ENCODE results near the gene CLEC2L.
"Not testable (repeated sequence)": the region's sequence is repeated elsewhere in the genome, so short reads cannot be mapped to it uniquely, and the experiment has no call there.

CLEC2L gene

DNA sequence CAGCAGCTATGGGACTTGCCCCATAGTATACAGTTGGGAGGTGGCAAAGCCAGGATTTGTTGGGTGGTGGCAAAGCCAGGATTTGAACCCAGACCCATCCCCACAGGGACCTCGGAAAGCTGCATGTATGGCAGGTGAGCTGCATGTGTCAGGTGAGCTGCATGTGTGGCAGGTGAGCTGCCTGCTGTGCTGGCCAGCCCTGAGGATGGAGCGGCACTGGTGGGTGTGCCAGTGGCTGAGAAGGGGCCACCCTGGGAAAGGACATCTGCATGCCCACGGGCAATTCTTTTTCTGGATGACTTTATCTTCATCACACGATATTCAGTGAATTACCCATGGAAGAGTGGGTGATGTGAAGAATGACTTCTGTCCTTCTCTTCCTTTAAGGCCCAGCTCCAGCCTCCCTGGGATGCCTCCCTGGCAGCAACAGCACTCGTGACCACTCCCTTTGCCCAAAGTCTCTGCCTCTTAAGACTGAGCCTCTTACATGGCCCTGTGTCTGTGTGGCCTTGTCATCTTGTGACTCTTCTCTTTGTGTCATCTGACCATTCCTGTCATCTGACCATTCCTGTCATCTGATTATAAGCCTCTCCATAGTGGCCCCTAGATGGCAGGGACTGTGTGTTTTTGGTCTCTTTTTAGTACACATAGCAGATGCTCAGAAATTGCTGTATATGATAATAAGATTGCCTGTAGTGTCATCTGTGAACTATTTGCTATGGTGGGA, 25.0 kb downstream of the CLEC2L start:
- in situ Hi-C loops (cut with HindIII; ENCODE audit: low sequenced_read_pairs), result no loop called here

DNA sequence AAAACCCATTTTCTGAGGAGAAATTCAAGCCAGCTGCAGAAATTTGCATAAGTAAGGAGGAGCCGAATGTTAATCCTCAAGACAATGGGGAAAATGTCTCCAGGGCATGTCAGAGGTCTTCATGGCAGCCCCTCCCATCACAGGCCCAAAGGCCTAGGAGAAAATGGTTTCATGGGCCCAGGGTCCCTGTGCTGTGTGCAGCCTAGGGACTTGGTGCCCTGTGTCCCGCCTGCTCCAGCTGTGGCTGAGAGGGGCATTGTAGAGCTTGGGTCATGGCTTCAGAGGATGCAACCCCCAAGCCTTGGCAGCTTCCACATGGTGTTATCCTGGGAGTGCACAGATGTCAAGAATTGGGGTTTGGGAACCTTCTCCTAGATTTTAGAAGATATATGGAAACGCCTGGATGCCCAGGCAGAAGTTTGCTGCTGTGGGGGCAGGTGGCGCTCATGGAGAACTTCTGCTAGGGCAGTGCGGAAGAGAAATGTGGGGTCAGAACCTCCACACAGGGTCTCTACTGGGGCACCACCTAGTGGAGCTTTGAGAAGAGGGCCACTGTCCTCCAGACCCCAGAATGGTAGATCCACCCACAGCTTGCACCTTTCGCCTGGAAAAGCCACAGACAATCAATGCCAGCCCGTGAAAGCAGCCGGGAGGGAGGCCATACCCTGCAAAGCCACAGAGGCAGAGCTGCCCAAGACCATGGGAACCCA, 30.7 kb downstream of the CLEC2L start:
- in situ Hi-C loops (cut with HindIII; ENCODE audit: low sequenced_read_pairs), result not testable (repeated sequence)

DNA sequence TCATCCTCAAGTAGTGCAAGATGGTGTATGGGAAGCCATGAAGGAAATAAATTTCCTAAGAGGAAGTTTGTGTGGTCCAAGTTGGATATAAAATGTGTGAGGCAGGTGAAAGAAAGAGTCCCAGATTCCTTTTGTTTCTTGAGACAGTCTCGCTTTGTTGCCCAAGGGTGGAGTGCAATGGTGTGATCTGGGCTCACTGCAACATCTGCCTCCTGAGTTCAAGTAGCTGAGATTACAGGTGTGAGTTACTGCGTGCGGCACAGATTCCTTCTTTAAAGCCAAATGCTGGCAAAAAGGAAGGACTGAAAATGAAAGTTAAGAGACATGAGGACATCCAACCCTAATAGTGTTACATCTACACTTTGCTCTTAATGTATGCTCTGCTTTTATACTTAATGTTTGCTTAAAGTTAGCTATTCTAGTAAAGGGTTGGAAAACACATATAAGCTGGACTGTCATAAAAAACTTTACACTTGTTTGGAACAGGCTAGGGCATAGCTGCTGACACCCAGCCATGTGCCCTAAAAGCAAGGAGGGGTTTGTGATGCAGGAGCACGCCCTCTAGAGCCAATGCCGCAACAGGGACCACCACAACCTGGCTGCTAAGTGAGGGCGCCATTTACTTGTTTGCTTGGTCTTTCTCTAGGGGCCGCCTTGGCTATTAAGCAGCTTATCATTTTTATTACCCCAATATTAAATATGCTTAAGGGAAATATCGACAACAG, 34.5 kb downstream of the CLEC2L start:
- in situ Hi-C loops (cut with HindIII; ENCODE audit: low sequenced_read_pairs), result no loop called here

- in situ Hi-C loops (cut with HindIII; ENCODE audit: low sequenced_read_pairs), result loop anchor here (5.0 to 10.0 kb wide), 2 partner anchors 43 to 65 kb away; no protein-coding TSS in a partner anchor
Observed at GRCh38 chr7:139559364-139560105, 36.0 kb downstream of the CLEC2L start.

DNA sequence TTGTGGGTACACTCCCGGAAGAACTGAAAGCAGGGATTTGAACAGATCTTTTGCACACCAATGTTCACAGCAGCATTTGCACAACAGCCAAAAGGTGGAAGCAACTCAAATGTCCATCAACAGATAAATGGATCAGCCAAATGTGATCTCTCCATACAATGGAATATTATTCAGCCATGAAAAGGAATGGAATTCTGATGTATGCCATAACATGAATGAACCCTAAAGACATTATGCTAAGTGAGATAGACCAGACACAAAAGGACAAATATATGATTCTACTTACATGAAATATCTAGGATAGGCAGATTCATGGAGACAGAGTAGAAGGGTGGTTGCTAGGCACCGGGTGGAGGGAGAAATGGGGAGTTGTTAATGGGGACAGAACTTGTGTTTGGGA, 36.7 kb downstream of the CLEC2L start:
- in situ Hi-C loops (cut with HindIII; ENCODE audit: low sequenced_read_pairs), result loop anchor here (5.0 to 10.0 kb wide), 2 partner anchors 42 to 65 kb away; no protein-coding TSS in a partner anchor

GRCh38 chr7:139560678-139561077, 37.2 kb downstream of the CLEC2L start:
- in situ Hi-C loops (cut with HindIII; ENCODE audit: low sequenced_read_pairs), result loop anchor here (5.0 to 10.0 kb wide), 2 partner anchors 42 to 66 kb away; no protein-coding TSS in a partner anchor

GRCh38 chr7:139562491-139562890, 39.0 kb downstream of the CLEC2L start:
- in situ Hi-C loops (cut with HindIII; ENCODE audit: low sequenced_read_pairs), result loop anchor here (5.0 to 10.0 kb wide), 2 partner anchors 40 to 68 kb away; no protein-coding TSS in a partner anchor

GRCh38 chr7:139562961-139563565, 39.6 kb downstream of the CLEC2L start:
- in situ Hi-C loops (cut with HindIII; ENCODE audit: low sequenced_read_pairs), result loop anchor here (5.0 to 10.0 kb wide), 2 partner anchors 39 to 68 kb away; no protein-coding TSS in a partner anchor

DNA sequence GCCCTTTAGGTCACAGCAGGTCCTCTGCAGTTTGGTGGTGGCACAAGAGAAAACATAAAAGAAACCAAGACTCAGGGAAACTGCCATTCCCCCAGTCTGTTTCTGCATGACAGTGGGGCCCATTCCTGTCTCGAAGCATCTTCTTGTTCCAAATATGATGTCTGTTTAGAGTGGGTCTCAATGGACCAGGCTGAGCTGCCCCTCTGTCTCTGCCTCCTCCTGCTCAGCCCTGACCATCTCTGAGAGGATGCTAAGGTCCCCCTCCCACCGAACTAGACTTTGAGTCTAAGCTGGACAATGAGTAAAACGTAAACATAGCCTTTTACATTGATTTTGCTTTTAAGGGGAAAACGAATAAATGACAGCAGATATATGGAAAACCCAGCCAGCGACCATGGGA, 40.4 kb downstream of the CLEC2L start:
- in situ Hi-C loops (cut with HindIII; ENCODE audit: low sequenced_read_pairs), result loop anchor here (5.0 to 10.0 kb wide), 2 partner anchors 38 to 69 kb away; no protein-coding TSS in a partner anchor

DNA sequence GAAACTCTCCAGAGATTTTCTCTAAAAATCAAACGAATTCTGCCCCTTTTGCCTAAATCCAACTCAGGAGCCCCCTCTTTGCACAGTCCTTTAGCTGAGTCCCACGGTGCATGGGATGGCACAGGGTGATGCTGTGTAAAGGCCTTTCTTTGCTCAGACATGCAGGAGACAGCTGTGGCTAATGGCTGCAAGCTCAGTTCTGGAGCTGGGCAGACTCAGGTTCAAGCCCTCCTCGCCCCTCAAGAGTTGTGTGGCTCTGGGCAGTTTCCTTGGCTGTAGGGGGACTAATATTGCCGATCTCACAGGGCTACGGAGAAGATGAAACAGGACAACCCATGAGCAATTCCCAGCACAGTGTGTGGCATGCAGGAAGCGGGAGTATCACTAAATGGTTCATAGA, 42.6 kb downstream of the CLEC2L start:
- in situ Hi-C loops (cut with HindIII; ENCODE audit: low sequenced_read_pairs), result loop anchor here (10.0 kb wide), 1 partner anchor 71 kb away; no protein-coding TSS in a partner anchor

DNA sequence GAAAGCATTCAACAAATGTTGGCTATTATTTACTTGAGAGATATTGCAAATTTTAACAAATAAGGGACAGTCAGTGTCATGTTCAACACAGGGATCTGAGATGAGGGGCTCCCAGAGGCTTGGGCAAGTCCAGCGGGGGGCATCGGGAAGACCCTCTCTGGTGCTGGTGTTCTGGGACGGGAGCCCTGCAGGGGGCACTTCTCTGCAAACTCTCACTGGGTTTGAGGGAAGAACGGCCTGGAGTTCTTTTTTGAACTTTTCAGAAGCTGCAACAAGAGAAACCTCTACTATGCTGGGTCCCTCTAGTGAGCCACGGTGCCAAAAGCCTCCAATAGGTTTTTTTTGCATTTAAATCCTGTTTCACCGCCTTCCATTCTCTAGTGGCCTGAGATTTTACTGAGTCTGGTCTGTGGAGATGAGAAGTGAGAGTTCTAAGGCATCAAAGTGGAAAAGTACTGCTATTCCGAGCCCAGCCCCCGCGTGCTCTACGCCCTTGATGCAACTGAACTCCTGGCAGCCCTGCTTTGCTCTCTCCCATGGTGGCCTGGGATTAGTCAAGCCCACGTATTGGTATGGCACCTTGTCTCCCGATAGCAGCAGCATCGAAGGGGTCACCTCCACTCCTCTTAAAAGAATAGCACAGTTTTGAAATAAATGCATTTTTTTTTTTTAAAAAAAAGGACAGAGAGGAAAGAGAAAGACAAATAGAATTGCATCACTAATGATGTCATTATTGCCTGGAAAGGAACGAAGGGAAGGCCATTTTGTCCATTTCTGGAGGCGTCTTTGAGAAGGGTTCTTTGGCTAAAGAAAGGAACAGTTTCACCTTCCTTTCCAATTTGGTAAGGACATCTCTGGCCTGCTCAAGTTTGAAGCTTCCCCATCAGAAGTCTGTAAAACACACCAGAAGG, 43.5 kb downstream of the CLEC2L start:
- in situ Hi-C loops (cut with HindIII; ENCODE audit: low sequenced_read_pairs), result loop anchor here (10.0 kb wide), 1 partner anchor 72 kb away; no protein-coding TSS in a partner anchor

- in situ Hi-C loops (cut with HindIII; ENCODE audit: low sequenced_read_pairs), result loop anchor here (10.0 kb wide), 1 partner anchor 73 kb away; no protein-coding TSS in a partner anchor
Observed at GRCh38 chr7:139567647-139568345, 44.3 kb downstream of the CLEC2L start.

GRCh38 chr7:139568346-139568675, 44.8 kb downstream of the CLEC2L start:
- in situ Hi-C loops (cut with HindIII; ENCODE audit: low sequenced_read_pairs), result loop anchor here (10.0 kb wide), 1 partner anchor 74 kb away; no protein-coding TSS in a partner anchor

- in situ Hi-C loops (cut with HindIII; ENCODE audit: low sequenced_read_pairs), result loop anchor here (10.0 kb wide), 1 partner anchor 74 kb away; no protein-coding TSS in a partner anchor
Observed at GRCh38 chr7:139568813-139569490, 45.5 kb downstream of the CLEC2L start.

DNA sequence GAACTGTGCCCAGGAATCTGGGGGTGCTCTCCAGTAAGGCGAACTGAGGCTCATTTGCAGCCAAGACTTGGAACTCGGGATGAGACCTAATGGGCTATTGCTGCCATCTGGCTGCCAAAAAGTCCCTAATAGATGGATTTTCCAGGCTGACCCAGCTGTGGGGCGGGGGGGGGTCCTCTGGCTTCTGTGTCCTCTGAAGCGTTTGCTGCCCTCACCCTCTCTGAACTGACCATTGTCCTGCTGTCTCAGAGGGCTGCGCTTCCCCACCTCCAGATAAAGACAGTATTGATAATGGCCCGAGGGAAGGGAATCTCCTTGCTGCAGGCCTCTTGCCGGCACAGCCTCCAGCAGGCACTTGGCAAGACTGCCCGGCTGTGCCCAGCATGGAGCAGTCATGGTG, 46.6 kb downstream of the CLEC2L start:
- in situ Hi-C loops (cut with HindIII; ENCODE audit: low sequenced_read_pairs), result no loop called here

GRCh38 chr7:139570626-139571025, 47.1 kb downstream of the CLEC2L start:
- in situ Hi-C loops (cut with HindIII; ENCODE audit: low sequenced_read_pairs), result no loop called here

DNA sequence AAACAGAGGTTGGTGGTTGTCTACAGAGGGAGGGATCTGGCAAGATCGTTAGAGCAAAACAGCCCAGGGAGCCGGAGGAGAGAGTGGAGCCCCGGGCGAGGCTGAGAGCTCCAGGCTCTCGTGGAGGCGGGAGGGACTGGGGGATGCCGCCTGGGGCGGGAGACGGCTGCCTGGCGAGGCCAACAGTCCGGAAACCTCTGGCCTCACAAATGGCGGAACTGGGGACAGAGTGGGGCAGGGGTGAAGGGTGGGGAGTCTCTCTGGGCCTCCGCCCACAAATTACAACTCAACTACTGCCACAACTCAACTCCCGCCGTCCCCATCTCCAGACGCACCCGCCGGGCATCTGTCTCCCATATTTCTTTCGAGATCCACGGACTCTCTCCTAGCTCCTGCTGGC, 47.7 kb downstream of the CLEC2L start:
- in situ Hi-C loops (cut with HindIII; ENCODE audit: low sequenced_read_pairs), result no loop called here

- in situ Hi-C loops (cut with HindIII; ENCODE audit: low sequenced_read_pairs), result no loop called here
Observed at GRCh38 chr7:139571651-139572050, 48.2 kb downstream of the CLEC2L start.
